ENCODE results near the gene CYRIA.
A peak's percentile ranks its signal among the peaks of the same experiment; 100 is the strongest.

The CYRIA gene

GRCh38 chr2:16655445-16655837 is 10.2 kb downstream of the CYRIA start:
- H3K27ac ChIP-seq = no peak overlapping the region
- TF ChIP-seq ZFX (IDR thresholded peaks at IDR 0.05) (no peak), CTCF (conservative IDR thresholded peaks at IDR 0.05) (no peak)

- TF ChIP-seq CTCF (conservative IDR thresholded peaks at IDR 0.05) = no peak
- H3K27ac ChIP-seq = no peak overlapping the region
Measured at GRCh38 chr2:16654833-16655444, 10.7 kb downstream of the CYRIA start.

GRCh38 chr2:16653799-16654198 is 11.8 kb downstream of the CYRIA start:
- no peak for TF ChIP-seq CTCF (conservative IDR thresholded peaks at IDR 0.05)
- TF ChIP-seq ZFX (IDR thresholded peaks at IDR 0.05) = no peak

DNA sequence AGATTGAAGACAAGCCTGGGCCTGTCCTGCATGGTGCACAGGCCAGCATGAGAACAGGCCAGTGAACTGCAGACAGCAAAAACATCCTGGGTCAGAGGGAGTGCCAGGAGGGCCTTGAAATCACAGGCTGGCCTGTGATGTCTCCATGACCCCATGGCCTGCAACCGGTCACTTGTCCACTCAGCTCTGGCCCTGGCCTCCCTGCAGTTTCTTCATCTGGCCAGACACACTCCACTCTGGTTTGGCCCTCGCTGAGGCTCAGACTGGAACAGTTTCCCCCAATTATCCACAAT is 12.6 kb downstream of the CYRIA start:
- H3K27ac ChIP-seq = peak overlapping the region; percentile 17; the same call in 1 of the 2 replicates

More at GRCh38 chr2:16653799-16654198, 11.8 kb downstream of the CYRIA start:
- H3K27ac ChIP-seq = no peak overlapping the region

DNA sequence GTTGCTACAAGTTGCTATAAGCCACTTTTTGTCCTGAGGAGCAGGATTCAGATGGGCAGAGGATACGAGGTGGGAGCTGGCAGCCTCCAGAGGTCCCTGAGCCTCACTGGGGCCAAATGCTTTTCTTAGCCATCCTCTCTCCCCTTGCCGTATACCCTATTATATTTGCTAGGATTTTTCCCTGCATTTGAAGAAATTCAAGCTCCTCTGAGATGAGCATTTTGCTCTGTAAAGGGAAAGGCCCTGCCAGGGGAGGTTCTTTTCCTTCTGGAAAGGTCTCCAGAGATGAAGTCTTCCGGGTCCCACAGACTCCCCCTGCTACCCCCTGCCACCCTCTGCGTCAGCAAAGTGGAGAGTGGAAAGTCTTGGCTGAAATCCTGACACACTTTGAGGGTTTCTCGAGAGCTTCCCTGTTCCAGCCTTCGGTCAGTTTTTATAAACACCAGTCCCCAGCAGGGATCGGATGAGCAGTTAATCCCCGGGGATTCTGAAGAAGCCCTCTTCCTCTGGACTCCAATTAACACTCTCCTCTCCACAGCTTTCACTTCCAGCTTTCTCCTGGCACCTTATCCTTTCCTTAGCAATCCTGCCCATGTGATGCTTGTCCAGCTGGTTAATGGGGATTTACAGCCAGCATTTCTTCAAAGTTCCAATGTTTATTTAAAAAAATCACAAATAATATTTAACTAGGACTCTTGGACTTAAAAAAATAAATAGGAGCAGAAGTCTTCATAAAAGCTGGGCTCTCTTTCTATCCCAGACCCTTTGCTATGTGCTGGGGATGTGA is 13.1 kb downstream of the CYRIA start:
- peak overlapping the region; percentile 17; the same call in 1 of the 2 replicates for H3K27ac ChIP-seq

More for the DNA sequence above, 12.6 kb downstream of the CYRIA start:
- TF ChIP-seq CTCF (conservative IDR thresholded peaks at IDR 0.05) (no peak), ZFX (IDR thresholded peaks at IDR 0.05) (no peak)

DNA sequence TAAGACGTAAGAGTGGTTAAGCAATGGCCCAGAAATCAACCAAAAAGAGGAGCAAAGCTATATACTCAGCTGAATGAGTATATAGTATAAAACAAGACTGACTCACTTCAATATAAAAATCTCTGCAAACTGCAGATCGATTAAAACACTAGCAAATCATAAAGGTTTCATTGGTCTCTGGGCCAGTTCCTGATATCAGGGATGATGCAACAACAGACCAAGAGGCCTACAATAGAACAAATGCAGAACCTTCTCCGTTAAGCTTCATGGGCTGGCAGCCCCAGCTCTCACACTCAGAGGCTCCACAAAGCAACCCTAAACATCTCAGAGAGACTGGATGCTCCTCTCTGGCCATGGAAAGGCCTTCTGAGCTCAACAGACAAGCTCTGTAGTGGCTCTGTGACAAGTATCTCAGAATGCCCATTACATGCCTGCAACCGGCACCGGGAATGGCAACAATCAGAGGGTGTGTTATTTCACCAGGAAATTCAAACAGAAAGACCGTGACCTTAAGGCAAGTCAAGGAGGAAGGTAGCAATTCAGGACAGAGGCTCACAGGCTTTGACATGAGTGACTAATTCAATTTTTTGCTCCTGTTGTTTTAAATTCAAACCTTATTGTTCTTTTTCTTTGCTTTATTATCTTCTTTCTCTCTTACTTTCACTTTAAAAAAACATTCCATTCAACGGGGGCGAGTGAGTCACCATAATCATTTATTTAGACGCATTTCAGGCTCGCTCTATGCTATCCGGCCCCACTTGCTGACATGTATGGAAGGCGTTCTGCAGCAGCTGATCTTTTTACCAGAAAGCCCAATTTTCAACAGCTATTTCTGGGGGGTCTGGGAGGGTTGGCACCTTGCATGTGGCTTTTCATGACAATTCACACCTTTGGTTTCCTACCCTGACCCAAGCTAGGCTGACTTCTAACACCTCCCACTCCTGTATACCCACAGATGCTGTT is 15.1 kb downstream of the CYRIA start:
- peak overlapping the region; percentile 63 for H3K27ac ChIP-seq
- no peak for TF ChIP-seq ZFX (IDR thresholded peaks at IDR 0.05)
- TF ChIP-seq CTCF (conservative IDR thresholded peaks at IDR 0.05) = no peak

More for the DNA sequence above, 13.1 kb downstream of the CYRIA start:
- no peak for TF ChIP-seq ZFX (IDR thresholded peaks at IDR 0.05)

GRCh38 chr2:16649353-16650286 is 16.0 kb downstream of the CYRIA start:
- TF ChIP-seq CTCF (conservative IDR thresholded peaks at IDR 0.05) (no peak), ZFX (IDR thresholded peaks at IDR 0.05) (no peak)
- H3K27ac ChIP-seq = peak overlapping the region; percentile 63

Data from C4-2B (cell line).